ENCODE results near the gene LSM4. TPM values are rescaled to one million over a fixed set of nuclear protein-coding genes. Genes with fewer than 3 reads are reported as not detected.

The LSM4 gene
- total and polyA plus RNA-seq, 2 donors (not counting 3 experiments of a cell fraction or from before 2014, with no cell fraction given): 118 to 119 TPM

- Histone ChIP-seq H3K36me3 (ENCODE audit: control insufficient read depth in 2 of 2, extremely low read depth in 1 of 2, insufficient read depth in 2 of 2, low read length in 2 of 2) (no peaks in the 10 kb centered on the region), H3K4me1 (ENCODE audit: control insufficient read depth, extremely low read depth, insufficient read depth, low read length) (peaks cover 4% of the 10 kb centered on the region), H3K27me3 (ENCODE audit: control insufficient read depth in 2 of 2, insufficient read depth in 2 of 2, low read length in 2 of 2) (no peaks in the 10 kb centered on the region), H4K20me1 (replicated peaks; ENCODE audit: control insufficient read depth, extremely low read depth, insufficient read depth, low read length) (no peaks in the 10 kb centered on the region), H3K9me3 (replicated peaks; ENCODE audit: control insufficient read depth, insufficient read depth, low read length) (no peaks in the 10 kb centered on the region), H3K9me1 (replicated peaks; ENCODE audit: control insufficient read depth, extremely low read depth, insufficient read depth, low read length) (no peaks in the 10 kb centered on the region), H3K27ac (ENCODE audit: insufficient read depth, low read depth, low read length) (no peak overlapping the region), H2AFZ (ENCODE audit: low read depth, low read length) (no peak overlapping the region), H3K4me3 (replicated peaks in 1 of 3; ENCODE audit: insufficient read depth in 1 of 3, low read depth in 1 of 3, low read length in 3 of 3) (no peak overlapping the region), H3K9ac (replicated peaks; ENCODE audit: extremely low read depth, insufficient read depth, low read length) (no peak overlapping the region), H3K4me2 (ENCODE audit: insufficient read depth, low read length) (no peak overlapping the region), H3K79me2 (ENCODE audit: control insufficient read depth, insufficient read depth, low read length) (no peaks in the 10 kb centered on the region)
- FAIRE-seq (no peak), DNase-seq (ENCODE audit: low read depth, low spot score) (no peak)
- dilution Hi-C loops (cut with MboI; ENCODE audit: extremely low pct_ligation_motif_present, low sequenced_read_pairs) (no loop called here), intact Hi-C loops (cut with micrococcal nuclease) (no loop called here)
- ChIA-PET POLR2A (interaction anchor here (0.7 kb wide), 1 partner anchor 17 kb away, joined by 3 read pairs; no protein-coding TSS in a partner anchor), CTCF (interaction anchor here (0.7 to 1.3 kb wide), 3 partner anchors 64 to 66 kb away, joined by 3 read pairs; no protein-coding TSS in a partner anchor)
- no TSS peak for BruUV-seq (replicated peaks)
- no peak for TF ChIP-seq JUN (IDR thresholded peaks at IDR 0.05; ENCODE audit: borderline replicate concordance, insufficient read depth, insufficient read length, low read depth)
- no peak for TF ChIP-seq MAX (IDR thresholded peaks at IDR 0.05; ENCODE audit: insufficient read depth, insufficient read length)
Observed at GRCh38 chr19:18346091-18346490, 23.2 kb upstream of the LSM4 start.

GRCh38 chr19:18345296-18345695 is 22.4 kb upstream of the LSM4 start:
- ChIA-PET CTCF (interaction anchor here (0.7 kb wide), 1 partner anchor 66 kb away, joined by 3 read pairs; no protein-coding TSS in a partner anchor), POLR2A (interaction anchor here (1.0 kb wide), 1 partner anchor 41 kb away, joined by 3 read pairs; the partner anchor contains the start of gene GDF15)
- Histone ChIP-seq H2AFZ (ENCODE audit: low read depth, low read length) (no peak overlapping the region), H4K20me1 (replicated peaks; ENCODE audit: control insufficient read depth, extremely low read depth, insufficient read depth, low read length) (no peaks in the 10 kb centered on the region), H3K4me1 (ENCODE audit: control insufficient read depth, extremely low read depth, insufficient read depth, low read length) (peaks cover 7% of the 10 kb centered on the region), H3K27me3 (ENCODE audit: control insufficient read depth in 2 of 2, insufficient read depth in 2 of 2, low read length in 2 of 2) (no peaks in the 10 kb centered on the region), H3K27ac (ENCODE audit: insufficient read depth, low read depth, low read length) (no peak overlapping the region), H3K9me1 (replicated peaks; ENCODE audit: control insufficient read depth, extremely low read depth, insufficient read depth, low read length) (no peaks in the 10 kb centered on the region), H3K4me3 (replicated peaks in 1 of 3; ENCODE audit: insufficient read depth in 1 of 3, low read depth in 1 of 3, low read length in 3 of 3) (no peak overlapping the region), H3K36me3 (ENCODE audit: control insufficient read depth in 2 of 2, extremely low read depth in 1 of 2, insufficient read depth in 2 of 2, low read length in 2 of 2) (no peaks in the 10 kb centered on the region), H3K9me3 (replicated peaks; ENCODE audit: control insufficient read depth, insufficient read depth, low read length) (no peaks in the 10 kb centered on the region), H3K4me2 (ENCODE audit: insufficient read depth, low read length) (no peak overlapping the region), H3K9ac (replicated peaks; ENCODE audit: extremely low read depth, insufficient read depth, low read length) (no peak overlapping the region), H3K79me2 (ENCODE audit: control insufficient read depth, insufficient read depth, low read length) (no peaks in the 10 kb centered on the region)
- dilution Hi-C loops (cut with MboI; ENCODE audit: extremely low pct_ligation_motif_present, low sequenced_read_pairs) (no loop called here), intact Hi-C loops (cut with micrococcal nuclease) (no loop called here)
- no peak for FAIRE-seq
- TF ChIP-seq JUN (IDR thresholded peaks at IDR 0.05; ENCODE audit: borderline replicate concordance, insufficient read depth, insufficient read length, low read depth) (no peak), GATA2 (IDR thresholded peaks at IDR 0.05; ENCODE audit: insufficient read depth, insufficient read length, low read depth, low read length) (no peak), EZH2 (IDR thresholded peaks at IDR 0.05; ENCODE audit: borderline replicate concordance, low read depth, low read length, severe bottlenecking) (no peak), POLR2A (IDR thresholded peaks at IDR 0.05; ENCODE audit: low read depth, low read length) (no peak), FOS (IDR thresholded peaks at IDR 0.05; ENCODE audit: borderline replicate concordance, insufficient read depth, low read length) (no peak), POLR2AphosphoS5 (IDR thresholded peaks at IDR 0.05; ENCODE audit: insufficient read depth, low read depth, low read length) (no peak), MYC (IDR thresholded peaks at IDR 0.05; ENCODE audit: low read depth, low read length) (no peak), CTCF (IDR thresholded peaks at IDR 0.05; ENCODE audit: extremely low read depth in 1 of 2, insufficient read depth in 1 of 2, low read depth in 1 of 2, low read length in 2 of 2) (no peak), MAX (IDR thresholded peaks at IDR 0.05; ENCODE audit: insufficient read depth, insufficient read length) (no peak)
- BruUV-seq (replicated peaks): no TSS peak
- no peak for DNase-seq (ENCODE audit: low read depth, low spot score)
